ENCODE results near the gene FHIT.

DNA sequence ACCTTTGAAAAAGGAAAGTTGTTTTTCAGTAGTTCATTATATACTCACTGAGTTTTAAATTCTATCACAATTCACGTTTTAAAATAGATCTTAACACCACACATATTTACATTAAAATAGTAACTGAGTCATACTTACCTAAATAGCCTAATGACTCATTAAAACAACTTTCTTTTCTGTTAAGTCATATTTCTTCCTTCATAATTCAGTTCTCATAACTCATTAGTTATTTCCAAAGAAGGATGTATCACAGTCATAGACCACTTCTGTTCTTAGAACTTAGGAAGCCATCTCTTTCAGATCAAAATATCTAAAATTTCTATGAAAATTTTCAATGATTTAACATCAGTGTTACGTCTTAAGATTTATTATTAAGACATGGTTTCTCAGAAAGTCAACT lies 885.9 kb downstream of the FHIT start:
- TF ChIP-seq GATA3 (IDR thresholded peaks at IDR 0.05; ENCODE audit: low read depth, low read length) (no peak), GATA2 (IDR thresholded peaks at IDR 0.05; ENCODE audit: low read depth, low read length) (no peak)

All from SH-SY5Y (cell line).